SHP77 (cell line): ENCODE data around the gene CHML.

Experiments
- DNase-seq, 2 experiments: peaks; one replicate each; lab custom pipeline; 2025; lab: John Stamatoyannopoulos, UW

Gene CHML

GRCh38 chr1:241646201-241646600 is 6.0 kb upstream of the CHML start:
- DNase-seq, result no peak

- no peak for DNase-seq
Measured at GRCh38 chr1:241645199-241645598, 5.0 kb upstream of the CHML start.

DNA sequence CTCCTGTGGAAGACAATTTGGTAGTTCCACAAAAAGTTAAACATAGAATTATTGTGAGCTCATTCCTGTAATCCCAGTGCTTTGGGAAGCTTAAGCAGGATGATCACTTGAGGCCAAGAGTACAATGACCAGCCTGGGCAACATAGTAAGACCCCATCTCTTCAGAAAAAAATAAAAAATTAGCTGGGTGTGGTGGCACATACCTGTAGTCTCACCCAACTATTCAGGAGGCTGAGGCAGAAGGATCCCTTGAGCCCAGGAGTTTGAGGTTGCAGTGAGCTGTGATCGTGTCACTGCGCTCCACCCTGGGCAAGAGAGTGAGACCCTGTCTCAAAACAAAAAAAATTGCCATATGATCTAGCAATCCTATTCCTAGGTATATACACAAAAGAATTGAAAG is 4.1 kb upstream of the CHML start:
- DNase-seq, result no peak

DNA sequence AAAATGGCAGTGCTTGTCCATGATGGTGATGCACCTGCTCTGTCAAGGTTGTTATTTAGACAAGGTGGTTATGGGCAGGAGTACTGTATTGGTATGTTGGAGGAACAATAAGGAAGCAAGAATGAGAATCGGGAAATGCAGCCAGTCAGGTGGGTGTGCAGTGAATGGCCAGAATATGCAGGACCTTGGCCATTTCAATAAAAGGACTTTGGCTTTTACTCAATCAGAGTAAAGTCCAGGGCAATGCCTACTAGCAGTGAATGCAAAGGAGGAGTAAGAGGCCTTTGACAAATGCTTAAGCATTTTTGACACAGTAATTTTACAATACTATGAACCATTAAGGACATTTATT is 2.4 kb upstream of the CHML start:
- DNase-seq, result no peak

GRCh38 chr1:241641773-241642592 is 1.8 kb upstream of the CHML start:
- DNase-seq, result no peak

DNA sequence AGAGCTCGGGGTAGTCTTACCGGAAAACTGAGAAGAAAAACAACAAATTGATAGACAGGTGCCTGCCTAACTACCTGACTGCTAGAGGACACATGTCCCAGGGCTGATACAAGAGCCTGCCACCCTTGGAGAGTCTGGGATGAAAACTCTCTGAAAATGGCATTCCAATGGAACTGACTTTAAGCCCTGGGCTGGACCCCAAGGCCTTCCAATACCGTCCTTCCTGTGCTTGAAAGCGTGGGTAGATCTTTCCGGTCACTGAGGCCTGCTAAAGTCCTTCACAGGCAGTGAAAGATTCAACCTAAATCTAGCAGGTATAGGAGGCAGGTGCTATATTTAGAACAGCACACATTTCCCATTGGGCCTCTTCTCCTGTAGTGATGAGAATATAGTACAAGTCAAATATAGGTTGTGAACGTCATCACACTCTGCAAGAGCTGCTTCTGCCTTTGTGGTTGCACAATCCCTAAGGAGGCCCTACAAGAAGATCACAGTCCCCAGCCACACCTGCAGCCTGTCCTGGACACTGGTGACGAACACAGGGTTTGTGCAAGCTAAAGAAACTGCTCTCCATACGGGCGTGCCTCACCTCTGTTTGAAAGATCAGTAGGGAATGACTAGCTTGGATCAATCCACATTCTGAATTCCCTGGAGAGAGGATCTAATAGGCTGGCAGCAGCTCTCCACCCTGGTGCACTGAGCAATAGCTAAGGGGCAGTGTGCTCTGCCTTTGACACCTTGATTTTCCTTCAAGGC is 876 bp upstream of the CHML start:
- peak; percentile 18 to 34 for DNase-seq

DNA sequence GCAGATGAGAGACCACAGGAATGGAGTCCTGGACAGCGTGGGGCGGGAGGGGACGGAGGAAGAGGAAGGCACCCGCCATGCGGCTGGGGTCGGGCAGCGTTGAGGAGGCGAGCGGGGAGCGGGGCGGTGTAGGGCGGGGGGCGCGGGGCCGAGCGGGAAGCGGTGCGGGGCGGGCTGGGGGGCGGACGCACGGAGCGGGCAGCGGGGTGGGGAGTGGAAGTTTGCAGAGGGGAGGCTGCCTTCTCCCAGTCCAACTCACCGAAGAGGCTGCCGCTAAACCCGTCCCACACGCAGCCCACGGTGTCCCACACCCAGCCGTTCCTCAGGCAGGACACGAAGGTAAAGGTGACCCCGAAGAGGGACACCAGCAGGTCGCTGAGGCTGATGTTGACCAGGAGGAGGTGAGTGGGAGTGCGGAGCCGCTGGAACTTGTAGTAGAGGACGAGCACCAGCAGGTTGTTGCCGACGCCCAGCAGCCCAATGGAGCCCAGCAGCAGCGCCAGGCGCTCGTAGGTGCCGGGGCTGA is 483 bp downstream of the CHML start:
- peak in 1 of 2 experiments; percentile 61 for DNase-seq

DNA sequence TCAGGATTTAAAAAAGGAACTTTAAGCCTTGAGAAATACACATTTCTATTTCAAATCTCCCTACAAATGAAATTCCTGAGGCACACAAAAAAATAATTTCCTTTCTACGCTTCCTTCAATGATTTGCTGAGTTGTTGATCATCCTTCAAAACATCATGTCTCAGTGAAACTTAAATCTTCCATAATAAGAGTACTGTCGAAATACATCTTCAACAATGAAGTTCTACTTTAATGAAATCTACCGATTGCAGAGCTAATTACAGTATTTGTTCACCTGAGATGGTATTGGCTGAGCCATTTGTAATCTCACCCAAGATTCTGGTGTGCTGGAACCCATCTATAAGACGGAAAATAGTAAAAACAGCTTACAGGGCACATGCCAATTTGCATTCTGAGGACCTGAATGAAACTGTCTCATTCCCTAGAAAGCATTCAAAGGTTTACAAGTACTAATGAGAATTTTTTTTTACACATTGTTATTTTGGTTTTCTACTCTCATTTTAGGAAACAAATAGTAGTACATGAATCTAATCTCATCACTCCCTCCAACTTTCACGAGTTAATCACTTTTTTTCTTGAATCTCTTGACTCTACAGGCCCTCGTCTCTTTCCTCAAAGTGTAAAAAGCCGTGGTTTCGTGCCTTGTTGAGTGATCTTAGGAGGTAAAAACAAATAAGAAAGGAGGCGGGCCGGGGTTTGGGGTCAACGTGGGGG is 1.1 kb downstream of the CHML start:
- peak in 1 of 2 experiments; percentile 1 for DNase-seq

DNA sequence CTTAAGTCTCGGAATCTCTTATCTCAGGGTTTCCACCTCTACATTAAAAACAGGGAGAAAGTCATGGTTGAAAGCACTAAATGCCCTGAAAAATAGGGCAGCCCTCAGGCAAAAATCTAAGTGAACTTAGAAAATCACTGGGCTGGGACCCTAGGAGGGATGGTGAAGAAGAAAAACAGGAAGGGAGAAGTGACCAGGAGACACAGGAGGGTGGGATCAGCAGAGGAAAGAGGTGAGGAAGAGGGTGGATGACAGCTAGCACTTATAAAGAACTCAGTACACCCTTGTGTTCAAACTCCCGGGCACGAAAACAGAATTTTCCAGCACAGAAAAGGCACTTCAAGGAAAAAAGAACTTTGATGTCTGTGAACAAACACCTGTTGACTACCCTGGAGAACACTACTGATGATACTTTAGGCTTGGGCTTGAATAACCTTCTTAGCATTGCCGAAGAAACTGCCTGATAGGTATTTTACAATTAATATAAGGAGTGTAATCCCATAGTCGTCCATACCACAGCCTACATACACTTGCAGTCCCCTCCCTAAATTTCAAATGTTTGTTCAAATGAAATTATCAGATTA is 2.0 kb downstream of the CHML start:
- no peak for DNase-seq

- DNase-seq, result no peak
Measured at GRCh38 chr1:241637604-241638003, 2.6 kb downstream of the CHML start.

DNA sequence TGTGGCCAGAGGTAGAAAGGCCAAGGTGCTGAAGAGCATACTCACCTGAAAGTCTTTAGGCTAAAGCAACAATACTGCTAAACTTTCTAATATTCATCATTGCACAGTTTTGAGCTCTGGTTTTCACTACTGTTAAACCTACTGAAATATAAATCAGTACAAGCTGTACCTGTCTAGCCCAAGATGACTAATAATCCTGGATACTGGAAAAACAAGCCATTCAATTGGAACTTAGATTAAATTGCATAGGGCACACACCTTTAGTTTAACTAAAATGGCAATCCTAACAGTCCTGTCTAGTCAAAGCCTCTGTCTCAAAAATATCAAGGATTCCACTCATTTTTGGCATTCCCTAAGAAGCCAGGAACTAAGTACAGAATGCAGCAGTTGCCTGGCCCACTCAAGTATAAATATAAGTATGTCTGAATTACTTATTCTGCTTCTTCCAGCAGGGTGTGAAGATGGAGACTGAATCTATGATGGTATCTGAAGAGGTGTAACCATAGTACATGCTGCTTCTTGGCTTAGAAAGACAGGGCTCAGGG is 3.1 kb downstream of the CHML start:
- DNase-seq, result no peak

DNA sequence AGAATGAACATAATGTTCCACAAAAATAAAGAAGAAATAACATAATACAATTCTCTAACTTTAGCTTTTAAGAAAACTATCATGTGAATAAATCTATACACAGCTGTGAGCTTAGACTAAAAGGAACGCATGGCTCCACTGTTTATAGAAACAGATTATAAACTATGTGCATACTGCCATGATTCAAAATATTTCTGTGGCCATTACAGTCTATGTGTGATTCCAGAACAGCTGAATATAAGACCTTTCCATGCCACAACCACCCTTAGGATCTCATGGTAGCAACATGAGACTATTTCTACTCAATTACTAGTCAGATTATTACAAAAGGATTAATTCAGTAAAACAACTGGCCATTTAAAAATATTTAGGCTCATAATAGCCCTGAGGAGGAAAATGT is 3.9 kb downstream of the CHML start:
- DNase-seq, result no peak

DNA sequence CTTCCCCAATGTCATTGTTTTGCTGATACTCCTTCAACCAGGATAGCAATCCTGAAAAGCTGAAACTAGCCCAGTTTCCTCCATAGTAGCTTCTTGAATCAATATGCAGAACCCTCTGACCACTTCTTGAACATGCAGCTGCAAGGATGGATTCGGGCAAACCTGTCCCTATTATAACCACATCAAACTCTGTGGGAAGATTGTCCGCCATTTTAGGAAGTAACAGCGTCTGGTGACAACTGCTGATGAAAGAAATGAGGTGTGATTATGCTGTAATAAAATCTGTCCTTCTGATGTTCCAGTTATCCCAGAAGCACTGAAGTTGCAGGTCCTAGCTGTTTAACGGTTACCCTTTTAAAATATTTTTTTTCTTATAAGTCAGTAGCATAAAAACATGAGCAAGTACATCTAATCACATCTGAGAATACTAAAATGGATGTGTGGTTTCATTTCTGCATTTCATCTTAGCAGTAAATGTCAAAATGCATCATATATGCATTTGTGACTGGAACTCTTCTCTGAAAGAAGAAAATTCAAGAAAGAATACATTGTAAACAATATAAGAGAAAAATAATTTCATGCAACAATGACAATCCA is 4.5 kb downstream of the CHML start:
- no peak for DNase-seq

GRCh38 chr1:241632987-241633386 is 7.2 kb downstream of the CHML start:
- no peak for DNase-seq

GRCh38 chr1:241631674-241632073 is 8.5 kb downstream of the CHML start:
- DNase-seq, result no peak

DNA sequence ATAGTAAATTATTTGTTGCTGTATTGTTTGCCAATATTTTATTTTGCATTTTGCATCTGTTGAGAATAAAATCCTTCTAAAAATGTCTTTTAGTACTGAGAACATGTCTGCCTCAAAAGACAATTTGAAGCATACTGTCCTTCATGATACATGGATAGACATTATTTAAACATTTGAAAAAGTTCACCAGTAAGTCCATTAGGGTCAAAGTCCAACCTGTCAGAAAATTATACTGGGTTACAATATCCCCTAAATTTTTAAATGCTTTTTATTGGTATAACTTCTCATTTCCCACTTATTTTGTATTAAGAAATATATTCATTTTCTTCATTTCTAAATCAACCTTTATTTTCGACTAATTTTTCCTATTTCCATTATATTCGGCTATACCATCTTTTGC is 9.3 kb downstream of the CHML start:
- DNase-seq, result no peak

GRCh38 chr1:241630476-241630875 is 9.7 kb downstream of the CHML start:
- DNase-seq, result no peak

DNA sequence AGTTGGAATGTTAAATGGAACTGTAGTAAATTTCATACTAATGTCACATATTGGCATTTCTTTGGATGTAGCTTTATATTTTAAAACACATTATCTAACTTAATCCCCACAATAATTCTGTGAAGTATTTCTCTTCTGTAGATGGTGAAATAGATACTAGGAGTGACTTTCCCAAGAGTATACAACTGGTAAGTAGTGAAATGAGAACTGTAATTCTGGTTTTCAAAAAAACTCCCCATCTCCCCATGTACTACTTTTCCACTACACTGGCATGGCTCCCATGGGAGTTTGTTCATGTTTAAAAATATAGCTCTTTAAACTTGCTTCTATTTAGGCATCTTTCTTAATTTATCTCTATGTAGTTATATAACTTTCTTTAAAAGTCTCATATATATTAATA is 10.2 kb downstream of the CHML start:
- no peak for DNase-seq

GRCh38 chr1:241627453-241628259 is 12.5 kb downstream of the CHML start:
- peak; percentile 12 to 33 for DNase-seq

GRCh38 chr1:241624935-241625334 is 15.2 kb downstream of the CHML start:
- DNase-seq, result no peak

GRCh38 chr1:241622669-241623068 is 17.5 kb downstream of the CHML start:
- no peak for DNase-seq
